ENCODE measurements around the gene SH3BGRL2. TPM values are rescaled to one million over a fixed set of nuclear protein-coding genes. Genes with fewer than 3 reads are reported as not detected.
A peak's percentile ranks its signal among the peaks of the same experiment; 100 is the strongest.

Gene SH3BGRL2
- 5.6 and 9.7 TPM in 2 replicates for total RNA-seq (2012; rRNA removed)
- polyA plus RNA-seq (2012; rRNA removed) = 1.7 and 2.4 TPM in 2 replicates
- polyA plus RNA-seq (2012; cell fraction: cytosol; rRNA removed) = 0.53 and 0.80 TPM in 2 replicates
- polyA plus RNA-seq (2012; cell fraction: nucleus; rRNA removed; ENCODE audit: low replicate concordance) = 0.22 and 1.4 TPM in 2 replicates
- percentile 47 among the genes with signal in this experiment for Bru-seq, nascent RNA
- BruChase-seq, experiment 1, labeled RNA remaining after a 6-hour chase = percentile 44 among the genes with signal in this experiment
- BruChase-seq, experiment 2, labeled RNA remaining after a 2-hour chase = percentile 40 among the genes with signal in this experiment
- long read RNA-seq, full-length matches to known transcripts = 2 of 6 reads
- long read RNA-seq, partial matches to known transcripts = 4 of 6 reads
- long read RNA-seq, other reads (novel, unspliced or antisense) = 0 of 6 reads

DNA sequence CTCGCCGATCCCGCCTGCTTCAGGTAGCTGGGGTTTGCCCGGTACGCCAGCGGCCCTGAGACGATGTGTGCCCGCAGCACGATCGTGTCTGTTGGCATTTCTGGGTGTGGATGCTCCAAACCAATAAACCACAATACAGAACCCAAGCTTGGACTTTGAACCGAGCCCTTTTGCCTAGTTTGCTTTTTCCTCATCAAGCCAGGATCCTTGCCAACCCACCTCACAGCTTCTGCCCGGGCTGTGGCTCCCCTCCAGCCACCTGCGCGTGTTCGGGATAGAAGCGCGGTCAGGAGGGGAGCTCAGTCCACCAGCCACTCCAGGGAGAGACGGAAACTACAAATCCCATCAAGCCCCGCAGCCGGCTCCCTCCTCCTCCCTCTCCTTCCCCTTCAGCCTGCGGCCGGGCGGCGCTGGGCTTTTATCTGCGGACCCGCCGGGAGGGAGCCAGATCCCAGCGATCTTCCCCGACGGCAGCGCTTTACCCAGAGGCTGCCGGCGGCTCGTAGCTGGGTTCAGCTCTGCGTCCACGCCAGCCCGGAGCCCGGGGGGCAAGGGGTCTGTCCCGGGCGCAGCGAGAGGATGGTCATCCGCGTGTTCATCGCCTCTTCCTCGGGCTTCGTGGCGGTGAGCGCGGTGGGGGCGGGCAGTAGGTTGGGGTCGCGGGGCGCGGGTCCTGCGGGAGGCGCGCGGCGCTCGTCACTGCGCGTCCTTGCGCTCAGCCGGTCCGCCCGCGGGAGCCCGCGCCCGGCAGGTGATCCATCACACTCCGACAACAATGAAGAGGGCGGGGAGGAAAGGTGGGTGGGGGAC is at the start of gene SH3BGRL2:
Gene SH3BGRL2, plus strand, starts transcription at position 447 of the 810 bp plus-strand sequence. Its CDS starts 133 bp downstream, at position 580.
- Histone ChIP-seq H4K91ac (ENCODE audit: insufficient read depth, low read depth, low read length) (no peak within 1 kb of the TSS; the same call in 1 of the 2 replicates), H3K14ac (replicated peaks; ENCODE audit: low read depth, low read length) (0 out of 2 replicates have a peak within 1 kb of the TSS, but pooled peaks have one; percentile 26), H3K4me1 (ENCODE audit: control insufficient read depth, insufficient read depth, low read length) (peaks cover 6% of the 10 kb centered on the region; the same call in 1 of the 2 replicates), H2BK15ac (ENCODE audit: low read depth, low read length) (no peak within 1 kb of the TSS), H3K27ac (ENCODE audit: insufficient read depth, low read length) (no peak within 1 kb of the TSS; the same call in 1 of the 2 replicates), H4K8ac (ENCODE audit: low read depth in 2 of 2, low read length in 2 of 2) (peak within 1 kb of the TSS in 1 of 2 experiments; percentile 47; a peak in 1 of 4 replicates), H3K79me1 (ENCODE audit: low read depth in 1 of 2, low read length in 2 of 2) (no peaks in the 10 kb centered on the region; a peak in 1 of 4 replicates), H2AFZ (replicated peaks; ENCODE audit: low read length, poor library complexity) (peak within 1 kb of the TSS; percentile 93), H3K4me2 (ENCODE audit: low read depth, low read length) (peak within 1 kb of the TSS; percentile 96), H2BK5ac (ENCODE audit: low read depth, low read length, poor library complexity, severe bottlenecking) (no peak within 1 kb of the TSS), H3K9me3 (ENCODE audit: control insufficient read depth, insufficient read depth, low read length) (no peaks in the 10 kb centered on the region), H3K23ac (ENCODE audit: low read depth, low read length) (0 out of 2 replicates have a peak within 1 kb of the TSS, but pooled peaks have one; percentile 7), H3K4me3 (ENCODE audit: insufficient read depth, low read depth, low read length) (peak within 1 kb of the TSS; percentile 78), H3K4ac (ENCODE audit: low read depth, low read length) (0 out of 2 replicates have a peak within 1 kb of the TSS, but pooled peaks have one; percentile 30), H3K18ac (ENCODE audit: low read depth, low read length) (no peak within 1 kb of the TSS), H4K5ac (ENCODE audit: low read depth, low read length) (no peak within 1 kb of the TSS), H3K36me3 (ENCODE audit: control insufficient read depth, insufficient read depth, low read length) (no peaks in the 10 kb centered on the region), H3K9me1 (ENCODE audit: insufficient read depth, low read length) (peaks cover 4% of the 10 kb centered on the region), H2BK20ac (ENCODE audit: low read depth, low read length) (no peak within 1 kb of the TSS), H2BK120ac (ENCODE audit: low read depth, low read length) (no peak within 1 kb of the TSS), H3K56ac (ENCODE audit: extremely low read depth, insufficient read depth, low read length) (no peak within 1 kb of the TSS), H2AK5ac (ENCODE audit: low read depth, low read length) (no peak within 1 kb of the TSS), H3K9ac (ENCODE audit: low read depth, low read length) (peak within 1 kb of the TSS; percentile 53; the same call in 1 of the 2 replicates), H4K20me1 (ENCODE audit: insufficient read depth, low read length) (no peaks in the 10 kb centered on the region), H3K27me3 (ENCODE audit: control insufficient read depth, insufficient read depth, low read length) (peaks cover 2% of the 10 kb centered on the region), H2AK9ac (replicated peaks; ENCODE audit: low read depth, low read length, poor library complexity) (peak within 1 kb of the TSS; percentile 32)
- ATAC-seq (ENCODE audit: low read depth) (peak; percentile 98), DNase-seq (peak; percentile 59)
- dilution Hi-C loops (cut with HindIII; ENCODE audit: low sequenced_read_pairs, unreplicated experiment) = no loop called here
- no TSS peak for BruUV-seq (replicated peaks)
- 0% methylated on average over 31 of the region's 72 CpGs; no CpG with 5 or more reads in 1 of the 2 experiments for WGBS, 2 experiments (ENCODE audit: extremely low coverage in 2 of 2, insufficient read length in 1 of 2)
- intact Hi-C loops (cut with micrococcal nuclease) = no loop called here
- in situ Hi-C loops (cut with MboI; ENCODE audit: low sequenced_read_pairs) = no loop called here
- POLR2A ChIA-PET (ENCODE audit: unreplicated experiment) = interaction anchor here (0.6 kb wide), 2 partner anchors 12 to 14 kb away, joined by 3 to 5 read pairs; no protein-coding TSS in a partner anchor
- CTCF ChIA-PET = no interaction called here
- TF ChIP-seq CEBPB (IDR thresholded peaks at IDR 0.05; ENCODE audit: low read depth, low read length) (no peak), RFX5 (IDR thresholded peaks at IDR 0.05; ENCODE audit: low read depth, low read length) (no peak), MAZ (IDR thresholded peaks at IDR 0.05; ENCODE audit: borderline replicate concordance, low read depth, low read length) (peak; percentile 63; the same call in 1 of the 2 replicates), NFE2L2 (IDR thresholded peaks at IDR 0.05; ENCODE audit: low read depth, low read length) (no peak), POLR2A (IDR thresholded peaks at IDR 0.05; ENCODE audit: low read depth, low read length) (no peak), BHLHE40 (IDR thresholded peaks at IDR 0.05; ENCODE audit: low read depth, low read length) (no peak)
- TF ChIP-seq, protein P1, sequence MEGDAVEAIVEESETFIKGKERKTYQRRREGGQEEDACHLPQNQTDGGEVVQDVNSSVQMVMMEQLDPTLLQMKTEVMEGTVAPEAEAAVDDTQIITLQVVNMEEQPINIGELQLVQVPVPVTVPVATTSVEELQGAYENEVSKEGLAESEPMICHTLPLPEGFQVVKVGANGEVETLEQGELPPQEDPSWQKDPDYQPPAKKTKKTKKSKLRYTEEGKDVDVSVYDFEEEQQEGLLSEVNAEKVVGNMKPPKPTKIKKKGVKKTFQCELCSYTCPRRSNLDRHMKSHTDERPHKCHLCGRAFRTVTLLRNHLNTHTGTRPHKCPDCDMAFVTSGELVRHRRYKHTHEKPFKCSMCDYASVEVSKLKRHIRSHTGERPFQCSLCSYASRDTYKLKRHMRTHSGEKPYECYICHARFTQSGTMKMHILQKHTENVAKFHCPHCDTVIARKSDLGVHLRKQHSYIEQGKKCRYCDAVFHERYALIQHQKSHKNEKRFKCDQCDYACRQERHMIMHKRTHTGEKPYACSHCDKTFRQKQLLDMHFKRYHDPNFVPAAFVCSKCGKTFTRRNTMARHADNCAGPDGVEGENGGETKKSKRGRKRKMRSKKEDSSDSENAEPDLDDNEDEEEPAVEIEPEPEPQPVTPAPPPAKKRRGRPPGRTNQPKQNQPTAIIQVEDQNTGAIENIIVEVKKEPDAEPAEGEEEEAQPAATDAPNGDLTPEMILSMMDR (conservative IDR thresholded peaks at IDR 0.05; ENCODE audit: low read depth, low read length) = no peak

All from IMR-90 (cell line).